Measurements from ENCODE around the gene SNAPC2.
"Not testable (repeated sequence)": the region's sequence is repeated elsewhere in the genome, so short reads cannot be mapped to it uniquely, and the experiment has no call there.

Gene SNAPC2

GRCh38 chr19:7907544-7907943 is 12.6 kb upstream of the SNAPC2 start:
- in situ Hi-C loops (cut with HindIII; ENCODE audit: low sequenced_read_pairs) = no loop called here

- in situ Hi-C loops (cut with HindIII; ENCODE audit: low sequenced_read_pairs) = no loop called here
Measured at GRCh38 chr19:7908078-7908699, 11.9 kb upstream of the SNAPC2 start.

- in situ Hi-C loops (cut with HindIII; ENCODE audit: low sequenced_read_pairs) = no loop called here
Measured at GRCh38 chr19:7908742-7909461, 11.2 kb upstream of the SNAPC2 start.

DNA sequence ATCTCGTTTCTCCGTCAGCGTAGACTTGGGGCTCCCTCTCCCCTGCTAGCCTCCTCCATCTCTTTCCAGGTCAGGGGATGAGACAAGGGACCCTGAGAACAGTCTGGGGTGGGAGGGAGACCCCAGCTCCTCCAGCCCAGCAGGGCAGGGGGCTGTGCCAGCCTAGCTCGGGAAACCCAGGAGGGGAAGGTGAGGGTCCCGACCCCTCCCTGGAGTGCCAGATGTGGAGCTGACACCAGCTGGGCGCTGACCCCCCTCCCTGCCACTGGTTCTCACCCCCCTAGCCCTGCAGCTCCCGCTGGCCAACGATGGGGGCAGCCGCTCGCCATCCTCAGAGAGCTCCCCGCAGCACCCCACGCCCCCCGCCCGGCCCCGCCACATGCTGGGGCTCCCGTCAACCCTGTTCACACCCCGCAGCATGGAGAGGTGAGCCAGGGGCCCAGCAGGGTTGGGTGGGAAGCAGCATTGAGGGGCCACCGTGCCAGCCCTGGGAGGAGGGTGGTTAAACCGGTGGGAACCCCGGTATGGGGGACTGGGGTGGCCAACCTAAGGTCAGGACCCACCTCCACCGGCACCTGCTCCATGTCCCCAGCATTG is 10.6 kb upstream of the SNAPC2 start:
- in situ Hi-C loops (cut with HindIII; ENCODE audit: low sequenced_read_pairs) = no loop called here

DNA sequence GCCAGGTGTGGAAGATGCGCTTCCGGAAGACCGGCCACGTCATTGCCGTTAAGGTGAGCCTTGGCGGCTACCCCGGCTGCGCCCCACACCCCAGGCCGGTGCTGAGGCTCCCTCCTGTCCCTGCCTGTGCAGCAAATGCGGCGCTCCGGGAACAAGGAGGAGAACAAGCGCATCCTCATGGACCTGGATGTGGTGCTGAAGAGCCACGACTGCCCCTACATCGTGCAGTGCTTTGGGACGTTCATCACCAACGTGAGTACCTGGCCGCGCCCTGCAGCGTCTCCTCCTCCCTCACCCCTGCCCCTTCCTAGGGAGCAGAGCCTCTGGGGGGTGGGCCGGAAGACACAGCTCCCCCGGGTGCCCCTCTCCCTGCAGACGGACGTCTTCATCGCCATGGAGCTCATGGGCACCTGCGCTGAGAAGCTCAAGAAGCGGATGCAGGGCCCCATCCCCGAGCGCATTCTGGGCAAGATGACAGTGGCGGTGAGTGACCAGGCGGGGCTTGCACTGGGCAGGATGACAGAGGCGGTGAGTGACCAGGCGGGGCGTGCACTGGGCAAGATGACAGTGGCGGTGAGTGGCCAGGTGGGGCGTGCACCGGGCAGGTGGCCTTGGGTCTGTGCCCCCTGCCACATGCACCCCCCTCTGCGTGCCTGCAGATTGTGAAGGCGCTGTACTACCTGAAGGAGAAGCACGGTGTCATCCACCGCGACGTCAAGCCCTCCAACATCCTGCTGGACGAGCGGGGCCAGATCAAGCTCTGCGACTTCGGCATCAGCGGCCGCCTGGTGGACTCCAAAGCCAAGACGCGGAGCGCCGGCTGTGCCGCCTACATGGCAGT is 9.6 kb upstream of the SNAPC2 start:
- in situ Hi-C loops (cut with HindIII; ENCODE audit: low sequenced_read_pairs) = no loop called here

DNA sequence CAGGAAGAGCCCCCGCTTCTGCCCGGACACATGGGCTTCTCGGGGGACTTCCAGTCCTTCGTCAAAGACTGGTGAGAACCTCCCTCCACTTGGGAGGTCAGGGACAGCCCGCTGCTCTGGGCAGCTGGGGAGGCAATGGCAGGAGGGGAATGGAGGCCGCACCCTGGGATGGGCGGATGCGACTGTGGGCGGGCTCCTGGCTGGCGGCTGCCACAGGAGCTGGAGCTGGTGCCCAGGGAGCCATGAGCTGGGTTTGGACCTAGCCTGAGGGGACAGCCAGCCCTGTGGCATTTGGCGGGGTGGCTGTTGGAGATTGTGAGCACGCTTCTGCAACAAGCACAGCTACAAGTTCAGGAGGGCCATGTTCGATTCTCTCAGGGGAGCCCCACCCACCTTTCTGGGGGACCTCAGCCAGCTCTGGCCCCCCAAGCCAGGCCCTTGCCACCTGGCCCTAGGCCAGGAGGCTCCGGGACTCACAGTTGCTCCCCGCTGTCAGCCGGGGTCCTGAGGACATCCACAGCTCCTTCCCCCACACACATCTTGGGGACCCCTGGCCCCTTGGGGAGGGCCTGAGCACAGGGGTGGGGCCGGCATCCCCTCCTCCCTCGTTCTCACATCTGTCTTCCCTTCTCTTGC is 8.5 kb upstream of the SNAPC2 start:
- in situ Hi-C loops (cut with HindIII; ENCODE audit: low sequenced_read_pairs) = no loop called here

- in situ Hi-C loops (cut with HindIII; ENCODE audit: low sequenced_read_pairs) = no loop called here
Measured at GRCh38 chr19:7912144-7912696, 7.9 kb upstream of the SNAPC2 start.

DNA sequence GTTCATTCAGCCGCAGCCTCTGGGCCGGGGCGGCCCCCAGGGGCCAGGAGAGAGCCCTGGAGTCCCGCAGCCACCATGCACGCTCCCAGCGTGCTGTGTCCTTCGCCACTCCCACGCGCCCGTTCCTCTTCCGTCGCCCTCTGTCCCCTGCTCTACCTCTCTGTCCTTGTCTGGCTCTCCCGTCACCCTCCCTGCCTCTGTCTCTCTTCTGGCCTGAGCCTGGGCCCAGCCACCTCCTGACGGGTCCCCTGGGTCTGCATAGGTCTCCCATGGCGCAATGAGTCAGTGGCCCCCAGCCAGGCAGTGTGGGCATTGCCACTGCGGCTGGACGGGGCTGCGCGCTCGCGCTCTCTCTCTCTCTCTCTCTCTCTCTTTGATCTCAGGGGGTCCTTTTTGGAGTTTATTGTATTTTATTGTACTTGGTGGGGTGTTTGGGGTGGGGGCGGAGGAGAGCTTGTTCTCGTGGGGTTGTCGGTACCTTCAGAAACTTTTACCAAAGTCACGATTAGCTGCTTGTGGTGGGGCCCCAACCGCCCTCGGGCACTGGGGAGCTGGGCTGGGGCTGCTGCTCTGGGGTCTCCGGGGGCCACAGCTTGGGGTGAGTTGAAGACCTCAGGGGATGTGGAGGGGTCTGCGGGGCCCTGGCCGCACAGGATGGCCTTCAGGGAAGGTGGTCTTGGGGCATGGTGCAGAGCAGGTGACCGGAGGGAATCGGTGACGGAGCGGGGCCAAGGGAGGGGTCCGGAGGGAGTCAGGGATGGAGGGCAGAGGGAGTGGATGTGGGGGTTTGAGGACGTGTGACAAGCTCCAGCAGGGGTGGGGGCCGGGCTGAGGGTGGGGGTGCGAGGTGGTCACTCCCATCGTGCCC is 7.2 kb upstream of the SNAPC2 start:
- in situ Hi-C loops (cut with HindIII; ENCODE audit: low sequenced_read_pairs) = no loop called here

DNA sequence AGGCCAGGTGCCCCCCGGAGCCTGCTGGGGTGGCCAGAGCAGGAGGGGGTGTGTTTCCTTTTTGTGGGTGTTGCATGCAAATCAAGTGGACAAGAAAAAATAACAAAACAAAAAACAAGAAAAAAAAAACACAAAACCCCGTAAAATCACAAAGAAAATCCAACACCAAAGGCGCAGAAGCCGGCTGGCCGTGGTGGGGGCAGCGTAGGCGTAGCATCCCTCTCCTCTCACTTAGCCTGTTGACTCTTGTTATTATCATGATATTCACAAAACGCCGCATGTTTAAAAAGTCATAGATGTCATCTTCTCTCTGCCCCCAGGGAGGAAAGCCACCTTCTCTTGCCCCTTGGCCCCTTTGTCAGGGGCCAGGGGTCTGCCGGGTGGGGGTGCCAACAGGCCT is 6.5 kb upstream of the SNAPC2 start:
- in situ Hi-C loops (cut with HindIII; ENCODE audit: low sequenced_read_pairs) = no loop called here

GRCh38 chr19:7914099-7914498 is 6.0 kb upstream of the SNAPC2 start:
- in situ Hi-C loops (cut with HindIII; ENCODE audit: low sequenced_read_pairs) = no loop called here

GRCh38 chr19:7914598-7915045 is 5.5 kb upstream of the SNAPC2 start, which contains the start of gene TGFBR3L:
Gene TGFBR3L, plus strand, starts transcription at chr19:7914830.
- in situ Hi-C loops (cut with HindIII; ENCODE audit: low sequenced_read_pairs) = no loop called here

DNA sequence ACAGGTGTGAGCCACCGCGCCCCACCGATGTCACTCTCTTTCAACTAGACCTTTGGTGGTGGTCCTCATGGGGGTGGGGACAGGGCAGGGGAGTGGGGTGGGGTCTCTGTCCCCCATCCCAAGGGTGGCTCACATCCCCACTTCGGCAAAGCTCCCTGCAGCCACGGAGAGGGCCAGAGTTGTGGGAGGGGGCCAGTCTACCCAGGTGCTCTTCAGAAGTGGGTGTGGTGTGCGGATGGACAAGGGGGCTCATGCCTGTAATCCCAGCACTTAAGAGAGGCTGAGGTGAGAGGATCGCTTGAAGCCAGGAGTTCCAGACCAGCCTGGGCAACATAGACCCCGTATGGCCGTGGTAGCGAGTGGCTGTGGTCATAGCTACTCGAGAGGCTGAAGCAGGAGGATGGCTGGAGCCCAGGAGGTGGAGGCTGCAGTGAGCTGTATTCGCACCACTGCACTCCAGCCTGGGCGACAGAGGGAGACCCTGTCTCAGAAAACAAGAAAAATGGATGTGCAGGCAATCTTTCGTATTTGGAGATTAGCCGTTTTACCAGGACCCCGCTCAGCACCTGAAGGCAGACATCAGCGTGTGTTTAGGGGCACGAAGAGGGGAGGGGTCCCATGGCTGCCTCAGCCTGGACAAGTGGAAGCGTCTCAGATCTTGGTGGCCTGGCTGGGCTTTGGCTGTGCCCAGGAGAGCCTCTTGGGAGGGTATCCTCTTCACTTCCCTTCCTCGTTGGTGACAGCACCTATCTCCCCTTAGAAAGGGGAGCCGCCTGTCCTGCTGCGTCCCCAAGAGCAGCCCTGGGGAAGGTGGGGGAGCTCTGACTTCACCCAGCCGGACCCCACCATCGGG is 4.7 kb upstream of the SNAPC2 start:
- in situ Hi-C loops (cut with HindIII; ENCODE audit: low sequenced_read_pairs) = no loop called here

DNA sequence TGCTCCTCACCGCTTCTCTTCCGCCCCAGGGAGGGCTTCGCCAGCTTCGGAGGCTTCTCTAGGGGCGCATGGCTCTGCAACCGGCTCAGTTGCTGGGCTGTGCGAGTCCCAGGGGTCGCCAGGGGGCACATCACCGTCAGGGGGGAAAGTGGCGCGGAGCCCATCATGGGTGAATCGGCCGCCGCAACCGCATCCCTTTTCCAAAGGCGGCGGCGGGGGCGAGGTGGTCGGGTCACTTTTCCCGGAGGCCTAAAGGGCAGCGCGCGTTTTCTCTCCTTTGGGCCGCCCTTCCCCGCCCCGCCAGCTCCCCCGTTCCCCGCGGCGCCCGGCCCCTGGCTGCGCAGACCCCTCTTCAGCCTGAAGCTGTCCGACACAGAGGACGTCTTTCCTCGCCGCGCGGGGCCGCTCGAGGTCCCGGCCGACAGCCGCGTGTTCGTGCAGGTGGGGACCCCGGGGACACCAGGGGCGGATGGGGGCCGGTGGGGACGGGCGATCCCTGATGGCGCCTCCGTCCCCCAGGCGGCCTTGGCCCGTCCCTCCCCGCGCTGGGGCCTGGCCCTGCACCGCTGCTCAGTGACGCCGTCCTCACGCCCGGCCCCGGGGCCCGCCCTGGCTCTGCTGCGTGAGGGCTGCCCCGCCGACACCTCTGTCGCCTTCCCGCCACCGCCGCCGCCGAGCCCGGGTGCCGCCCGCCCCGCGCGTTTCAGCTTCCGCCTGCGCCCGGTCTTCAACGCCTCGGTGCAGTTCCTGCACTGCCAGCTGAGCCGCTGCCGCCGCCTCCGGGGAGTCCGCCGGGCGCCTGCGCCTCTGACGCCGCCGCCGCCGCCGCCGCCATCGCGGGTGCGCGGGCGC is 3.8 kb upstream of the SNAPC2 start:
- in situ Hi-C loops (cut with HindIII; ENCODE audit: low sequenced_read_pairs) = no loop called here

GRCh38 chr19:7916955-7917266 is 3.2 kb upstream of the SNAPC2 start:
- in situ Hi-C loops (cut with HindIII; ENCODE audit: low sequenced_read_pairs) = no loop called here

DNA sequence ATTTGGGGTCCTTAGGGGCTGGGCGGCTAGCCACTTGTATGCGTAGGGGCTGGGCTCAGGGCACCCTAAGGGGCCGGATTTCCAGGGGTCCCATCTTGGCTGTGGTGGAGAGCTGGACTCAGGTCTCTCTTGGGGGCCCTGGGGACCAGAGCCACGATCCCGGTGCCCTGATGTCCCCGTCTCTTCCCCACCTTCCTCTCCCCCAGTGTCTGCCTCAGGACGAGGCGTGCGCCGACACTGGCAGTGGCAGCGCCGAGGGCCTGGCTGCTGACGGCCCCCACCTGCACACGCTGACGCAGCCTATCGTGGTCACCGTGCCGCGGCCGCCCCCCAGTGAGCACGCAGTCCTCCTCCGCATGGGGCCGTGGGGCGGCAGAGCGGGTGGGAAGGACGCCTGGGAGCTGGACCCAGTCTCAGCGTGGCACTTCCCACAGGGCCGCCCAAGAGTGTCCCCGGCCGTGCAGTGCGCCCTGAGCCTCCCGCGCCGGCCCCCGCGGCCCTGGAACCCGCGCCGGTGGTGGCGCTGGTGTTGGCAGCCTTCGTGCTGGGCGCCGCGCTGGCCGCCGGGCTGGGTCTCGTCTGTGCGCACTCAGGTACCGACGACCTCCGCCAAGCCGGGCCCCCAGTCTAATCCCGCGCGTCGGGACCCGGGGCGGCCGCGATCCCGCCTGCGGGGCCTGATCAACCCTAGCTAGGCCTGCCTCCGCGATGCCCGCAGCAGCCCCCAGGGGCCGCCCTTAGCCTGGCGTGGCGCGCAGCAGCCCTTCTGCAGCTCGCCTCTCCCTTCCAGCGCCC is 2.7 kb upstream of the SNAPC2 start:
- in situ Hi-C loops (cut with HindIII; ENCODE audit: low sequenced_read_pairs) = no loop called here

GRCh38 chr19:7918062-7918614 is 2.0 kb upstream of the SNAPC2 start:
- in situ Hi-C loops (cut with HindIII; ENCODE audit: low sequenced_read_pairs) = not testable (repeated sequence)

Data from DLD1 (cell line).